HG02870 (cell line): ENCODE measurements around the gene UBR2.

ENCODE experiments used
- ATAC-seq: cut with Tn5 transposase; IDR thresholded peaks from one replicate; pipeline ENCODE4 v1.9.1; 2021; ENCODE audit warnings: mild to moderate bottlenecking, moderate library complexity; ENCODE audit not compliant: unreplicated experiment

UBR2 gene

DNA sequence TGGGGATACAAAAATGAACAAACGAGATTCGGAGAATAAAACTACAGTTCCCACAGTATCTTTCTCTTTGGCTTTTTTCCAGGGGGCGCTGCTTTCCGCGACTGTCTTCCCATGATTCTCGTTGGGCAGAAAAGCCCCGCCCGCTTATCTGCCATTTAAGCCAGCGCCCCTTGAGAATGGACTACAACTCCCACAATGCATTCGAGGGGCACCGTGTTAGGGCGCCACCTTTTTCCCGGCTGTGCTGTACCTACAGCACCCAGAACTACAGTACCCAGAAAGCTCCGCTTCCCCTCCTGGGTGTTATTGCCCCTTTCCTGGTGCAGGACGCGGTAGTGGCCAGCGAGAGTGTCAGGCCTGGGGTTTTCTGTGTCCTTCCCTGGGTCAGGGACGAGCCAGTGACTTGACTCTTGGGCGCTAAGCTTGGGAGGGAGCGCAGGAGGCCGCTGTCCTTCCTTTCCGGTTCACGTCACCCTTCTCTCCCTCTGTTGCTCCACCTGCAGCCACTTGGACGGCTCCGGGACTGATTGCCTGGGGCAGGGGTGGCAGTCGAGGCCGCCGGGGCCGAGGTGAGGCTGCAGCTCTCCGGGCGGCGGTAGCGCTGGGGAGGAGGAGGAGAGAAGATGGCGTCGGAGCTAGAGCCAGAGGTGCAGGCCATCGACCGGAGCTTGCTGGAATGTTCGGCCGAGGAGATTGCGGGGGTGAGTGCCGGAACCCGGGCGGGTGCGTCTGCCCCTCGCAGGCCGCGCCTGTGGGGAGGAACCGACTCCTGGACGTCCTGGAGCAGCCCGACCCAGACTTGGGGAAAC is at the start of gene UBR2:
UBR2 (plus strand) TSS at position 333 of the 809 bp plus-strand sequence; CDS start at position 624, 291 bp downstream.
- ATAC-seq, result peak; percentile 90

DNA sequence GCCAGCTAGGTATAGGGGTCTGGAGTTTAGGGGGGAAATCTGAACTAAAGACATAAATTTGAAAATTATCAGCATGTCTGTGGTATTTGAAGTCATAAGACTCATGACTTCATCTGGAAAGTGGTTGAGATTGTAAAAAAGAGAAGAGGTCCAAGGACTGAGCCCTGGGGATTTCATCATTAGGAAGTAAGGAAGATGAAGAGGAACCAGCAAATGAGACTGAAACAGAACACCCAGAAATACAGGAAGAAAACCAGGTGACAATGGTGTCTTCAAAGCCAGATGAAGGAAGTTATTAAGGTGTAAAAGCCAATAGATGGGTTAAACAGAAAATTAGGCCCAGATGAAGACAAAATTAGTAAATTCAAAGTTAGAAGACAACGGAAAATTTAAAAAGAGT is 49.1 kb upstream of the UBR2 start:
- no peak for ATAC-seq

DNA sequence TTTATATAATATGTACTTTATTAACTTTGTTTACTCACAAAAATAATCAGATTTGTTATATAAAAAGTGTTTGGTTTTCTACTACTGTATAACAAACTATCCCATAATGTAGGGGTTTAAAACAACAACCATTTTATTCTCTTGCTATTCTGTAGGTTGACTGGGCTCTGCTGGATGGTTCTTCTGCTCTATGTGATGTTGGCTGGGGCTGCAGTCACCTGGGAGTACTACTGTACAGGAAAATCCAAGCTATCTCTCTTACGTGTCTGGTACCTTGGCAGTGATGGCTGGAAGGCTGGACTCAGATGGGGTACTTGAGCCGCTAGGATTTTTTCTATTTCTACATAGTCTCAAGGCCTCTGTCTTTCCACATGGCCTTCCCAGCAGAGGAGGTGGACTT is 44.0 kb upstream of the UBR2 start:
- no peak for ATAC-seq

DNA sequence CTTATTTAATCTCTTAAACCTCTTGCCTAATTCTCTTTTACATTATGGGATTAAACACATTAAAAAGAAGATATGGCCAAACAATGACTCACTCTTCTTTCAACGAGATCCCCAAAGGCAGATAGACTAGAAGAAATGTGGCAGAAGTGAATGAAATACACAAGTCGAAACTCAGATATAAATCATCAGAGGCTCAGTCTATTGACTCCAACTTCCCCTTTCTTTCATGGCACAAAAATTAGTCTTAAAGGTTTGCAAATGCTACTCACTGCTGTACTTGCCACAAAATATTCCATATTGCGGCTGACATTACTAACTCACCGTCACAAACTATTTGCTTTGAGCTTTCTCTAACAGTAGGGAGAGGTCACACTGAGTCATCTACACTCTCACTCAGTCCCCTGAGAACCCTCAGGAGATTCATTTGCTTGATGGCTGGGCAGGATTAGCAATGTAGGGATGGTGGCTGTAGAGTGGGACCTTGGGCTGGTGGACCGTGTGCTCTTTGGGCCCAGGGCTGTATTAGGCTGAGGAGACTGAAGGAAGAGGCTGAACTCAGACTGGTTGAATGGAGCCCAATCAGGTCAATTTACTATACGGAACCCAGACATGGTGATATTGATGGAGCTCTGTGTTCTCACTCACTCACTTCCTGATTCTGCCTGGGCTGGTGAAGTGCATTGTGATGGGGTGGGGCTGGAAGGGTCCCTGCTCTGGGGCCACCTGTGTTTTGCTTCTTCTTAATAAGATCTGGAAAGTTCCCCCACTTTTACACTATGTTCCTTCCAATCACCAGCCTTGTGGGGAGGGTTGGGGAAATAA is 42.8 kb upstream of the UBR2 start:
- peak; percentile 73 for ATAC-seq

DNA sequence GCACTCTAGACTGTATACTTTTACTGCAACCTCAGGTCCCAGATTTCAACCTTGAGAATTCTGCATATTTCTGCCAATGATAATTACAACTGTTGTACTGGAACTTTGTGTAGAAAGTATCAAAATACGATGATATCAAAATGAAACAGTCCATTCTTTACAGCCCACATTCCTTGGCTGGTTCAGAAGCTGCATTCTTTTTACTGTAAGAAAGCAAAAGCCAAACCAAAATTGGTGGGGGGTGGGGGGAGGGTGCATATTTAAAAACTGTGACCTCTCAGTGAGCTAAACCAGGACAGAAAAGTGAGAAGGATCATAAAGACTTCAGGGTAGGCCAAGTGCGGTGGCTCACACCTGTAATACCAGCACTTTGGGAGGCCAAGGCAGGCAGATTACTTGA is 41.8 kb upstream of the UBR2 start:
- ATAC-seq, result no peak

DNA sequence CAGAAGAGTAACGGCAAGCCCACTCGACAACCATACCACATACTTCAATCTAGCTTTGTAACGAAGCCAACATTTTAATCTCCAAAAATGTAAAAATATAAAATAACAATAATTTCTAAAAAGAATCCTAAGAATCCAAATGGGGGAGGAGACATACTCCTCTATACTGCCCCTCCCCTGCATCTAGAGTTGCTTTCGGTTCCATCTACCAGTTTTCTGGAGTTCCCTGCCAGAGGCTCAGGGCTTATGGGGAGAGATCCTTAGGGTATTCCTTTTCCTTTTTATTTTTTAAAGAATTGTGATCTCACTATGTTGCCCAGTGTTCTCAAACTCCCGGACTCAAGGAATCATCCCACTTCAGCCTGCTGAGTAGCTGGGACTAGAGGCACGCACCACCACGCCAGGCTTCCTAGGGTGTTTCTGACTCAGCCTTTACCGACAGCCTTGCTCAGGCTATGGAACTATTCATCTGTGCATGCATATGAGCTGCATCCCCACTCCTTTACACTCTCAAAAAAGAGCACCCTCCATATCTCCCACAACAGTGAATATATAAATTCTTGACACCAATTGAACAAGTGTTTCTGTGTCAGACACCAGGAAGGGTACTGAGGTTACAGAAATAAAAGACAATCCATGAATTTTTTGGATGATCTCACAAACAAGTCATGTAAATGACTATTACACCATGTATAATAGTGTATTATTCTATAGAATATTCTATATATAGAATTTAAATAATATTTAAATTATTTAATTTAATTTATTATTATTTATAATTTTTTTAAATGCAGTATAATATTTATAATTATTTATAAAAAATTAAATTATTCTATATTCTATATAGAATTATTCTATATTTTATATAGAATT is 40.7 kb upstream of the UBR2 start:
- no peak for ATAC-seq

DNA sequence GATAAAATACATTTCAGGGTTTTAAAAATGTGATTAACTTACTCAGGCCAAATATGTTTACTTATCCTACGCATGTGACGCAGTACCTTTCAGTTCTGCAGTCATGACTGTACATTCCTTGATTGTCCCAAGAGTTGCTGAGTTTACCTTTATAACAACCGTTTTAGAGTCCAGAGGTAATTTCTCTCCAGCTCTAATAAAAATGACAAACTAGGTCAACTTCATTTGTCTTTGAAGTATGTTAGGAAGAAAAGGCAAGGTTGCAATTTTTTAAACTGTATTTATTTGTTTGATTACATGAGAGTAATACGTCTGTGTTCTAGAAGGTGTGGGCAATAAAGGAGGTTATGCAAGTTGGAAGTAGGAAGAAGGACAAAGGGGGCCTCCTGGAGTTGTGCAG is 38.6 kb upstream of the UBR2 start:
- no peak for ATAC-seq

DNA sequence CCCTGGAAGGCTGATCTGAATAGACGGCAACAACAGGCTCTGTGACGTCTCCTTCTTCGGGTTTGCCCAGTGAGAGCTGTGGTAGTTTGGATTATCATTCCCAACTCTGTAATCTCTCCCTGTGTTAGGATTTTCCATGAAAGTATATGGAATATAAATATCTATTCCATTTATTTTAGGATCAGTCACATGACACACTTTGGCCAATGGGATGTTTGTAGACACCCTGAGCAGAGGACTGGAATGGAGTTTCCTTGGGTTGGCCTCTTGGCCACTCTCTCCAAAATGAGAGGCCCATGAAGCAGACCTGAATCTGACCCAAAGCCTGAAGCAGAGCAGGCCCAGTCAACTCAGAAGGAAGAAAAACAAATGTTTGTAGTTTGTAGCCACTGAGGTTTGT is 37.2 kb upstream of the UBR2 start:
- ATAC-seq, result no peak

DNA sequence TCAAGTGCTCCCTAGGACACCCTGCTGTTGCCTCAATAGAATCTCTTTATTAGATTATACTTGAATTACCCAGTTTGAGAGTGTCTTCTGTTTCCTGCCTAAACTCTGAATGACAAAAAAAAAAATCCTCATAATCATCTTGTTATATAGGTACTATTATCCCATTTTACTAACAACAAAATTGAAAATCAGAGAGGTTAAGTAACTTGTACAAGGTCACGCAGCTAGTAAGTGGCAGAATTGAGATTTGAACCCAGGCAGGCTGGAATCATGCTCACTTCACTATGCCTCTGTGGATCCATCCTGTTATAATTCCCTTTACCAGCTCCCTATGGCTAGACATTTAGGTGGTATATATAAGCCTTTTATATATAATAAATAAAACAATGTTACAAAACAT is 36.6 kb upstream of the UBR2 start:
- ATAC-seq, result no peak

DNA sequence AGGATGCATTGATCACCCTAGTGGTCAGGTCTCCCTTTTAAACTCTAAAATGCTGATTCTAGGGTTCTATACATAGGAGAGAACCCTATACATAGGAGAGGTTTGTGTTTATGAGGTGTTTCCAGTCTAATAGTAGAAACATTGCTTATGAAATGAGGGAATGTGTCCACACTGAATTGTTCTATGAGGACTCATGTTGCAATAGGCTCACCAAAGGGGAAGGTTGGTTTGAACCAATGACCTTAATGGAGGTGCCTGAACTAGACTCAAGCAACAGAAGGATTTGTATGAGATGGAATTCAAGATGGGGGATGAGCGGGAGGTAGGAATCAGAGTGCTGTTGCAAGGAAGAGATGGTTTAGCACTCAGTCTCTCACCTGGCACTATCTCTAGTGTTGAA is 33.5 kb upstream of the UBR2 start:
- ATAC-seq, result no peak

DNA sequence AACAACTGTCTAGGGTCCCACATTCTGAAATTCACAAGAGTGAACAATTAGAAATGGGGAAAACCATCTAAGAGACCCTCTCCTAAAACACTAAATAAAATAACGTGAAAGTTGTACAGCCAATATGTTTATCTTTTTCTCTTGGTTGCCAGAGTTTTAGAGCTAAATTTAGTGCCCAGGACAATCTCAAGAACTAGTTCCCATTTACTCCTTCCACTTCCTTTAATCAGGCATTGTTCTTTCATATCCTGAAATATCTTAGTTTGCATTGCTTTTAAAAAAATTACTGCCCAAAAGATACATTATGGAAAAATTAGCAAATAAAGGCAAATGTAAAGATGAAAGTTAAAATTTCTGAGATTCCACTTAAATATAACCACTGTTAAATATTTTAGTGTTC is 33.1 kb upstream of the UBR2 start:
- no peak for ATAC-seq

DNA sequence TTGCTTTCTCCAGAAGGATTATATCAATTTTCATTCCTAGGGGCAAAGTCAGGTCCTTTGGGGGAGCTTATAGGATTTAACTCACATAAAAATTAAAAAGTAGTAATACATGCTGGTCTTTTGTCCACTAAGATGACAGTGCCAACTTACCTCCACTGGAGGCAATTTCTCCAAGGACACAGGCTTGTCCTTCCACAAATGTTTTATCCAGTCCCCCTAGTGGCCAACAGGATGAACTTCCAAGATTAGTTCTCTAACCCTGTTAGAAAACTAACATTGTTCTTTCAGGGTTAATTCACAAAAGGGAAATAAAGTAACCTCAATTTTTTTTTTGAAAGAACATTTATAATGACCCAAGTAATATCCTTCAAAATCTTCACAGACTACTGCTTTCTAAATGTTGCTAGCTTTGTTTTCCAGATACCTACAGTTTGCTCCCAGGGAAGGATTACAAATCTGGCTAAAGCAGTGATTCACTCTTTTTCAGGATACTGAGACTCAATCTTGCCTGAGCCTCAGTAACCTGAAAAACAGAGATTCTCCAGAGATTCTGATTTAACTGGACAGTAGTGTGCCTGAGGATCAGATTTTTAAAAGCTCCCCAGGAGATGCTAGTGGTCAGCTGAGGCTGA is 31.7 kb upstream of the UBR2 start:
- ATAC-seq, result no peak

DNA sequence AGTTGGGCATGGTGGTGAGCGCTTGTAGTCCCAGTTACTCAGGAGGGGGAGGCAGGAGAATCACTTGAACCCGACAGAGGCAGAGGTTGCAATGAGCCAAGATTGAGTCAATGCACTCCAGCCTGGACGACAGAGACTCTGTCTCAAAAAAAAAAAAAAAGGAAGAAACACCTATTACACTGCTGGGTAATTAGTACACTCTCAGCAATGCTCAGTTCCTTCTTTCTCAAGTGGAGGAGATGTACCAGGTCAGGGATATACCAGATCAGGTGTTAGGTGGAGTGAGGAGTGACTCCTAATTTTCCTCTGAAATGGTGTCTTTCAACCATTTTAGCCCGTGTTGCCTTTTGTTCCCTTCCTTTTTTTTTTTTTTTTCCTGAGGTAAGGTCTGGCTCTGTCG is 30.0 kb upstream of the UBR2 start:
- ATAC-seq, result no peak

DNA sequence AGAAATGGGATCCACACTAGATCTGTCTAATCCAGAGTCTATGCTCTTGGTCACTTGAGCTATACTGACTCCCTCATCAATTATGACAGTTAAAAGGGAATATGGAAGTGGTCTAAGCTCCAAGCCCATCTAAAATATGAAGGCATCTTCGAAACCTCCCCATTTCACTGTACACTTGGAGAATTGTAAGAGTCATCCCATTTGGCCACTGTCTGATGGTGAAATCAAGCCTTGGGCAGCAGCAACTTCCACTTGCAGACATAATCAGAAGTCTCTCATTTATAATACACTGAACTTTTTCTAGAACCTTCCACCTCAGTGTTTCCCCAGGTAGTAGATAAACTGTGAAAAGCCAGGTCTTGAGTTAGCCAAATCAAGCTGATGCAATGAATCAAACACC is 26.3 kb upstream of the UBR2 start:
- ATAC-seq, result no peak

DNA sequence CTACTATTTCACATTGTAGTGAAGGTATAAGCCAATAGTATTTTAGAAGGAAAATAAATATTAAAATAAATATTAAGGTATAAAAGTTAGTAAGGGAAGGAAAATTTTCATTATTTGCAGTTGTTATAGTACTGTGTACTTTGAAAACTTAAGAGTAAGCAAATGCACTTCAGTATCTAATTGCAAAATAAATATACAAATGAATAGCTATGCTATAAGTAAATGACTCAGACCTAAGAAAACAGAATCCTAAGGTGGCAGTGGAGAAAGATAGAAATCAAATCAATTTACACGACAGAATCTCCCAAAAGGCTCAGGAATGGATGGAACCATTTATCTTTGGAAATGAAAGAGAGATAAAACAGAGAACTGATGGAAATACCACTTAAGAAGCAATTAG is 24.7 kb upstream of the UBR2 start:
- ATAC-seq, result no peak

DNA sequence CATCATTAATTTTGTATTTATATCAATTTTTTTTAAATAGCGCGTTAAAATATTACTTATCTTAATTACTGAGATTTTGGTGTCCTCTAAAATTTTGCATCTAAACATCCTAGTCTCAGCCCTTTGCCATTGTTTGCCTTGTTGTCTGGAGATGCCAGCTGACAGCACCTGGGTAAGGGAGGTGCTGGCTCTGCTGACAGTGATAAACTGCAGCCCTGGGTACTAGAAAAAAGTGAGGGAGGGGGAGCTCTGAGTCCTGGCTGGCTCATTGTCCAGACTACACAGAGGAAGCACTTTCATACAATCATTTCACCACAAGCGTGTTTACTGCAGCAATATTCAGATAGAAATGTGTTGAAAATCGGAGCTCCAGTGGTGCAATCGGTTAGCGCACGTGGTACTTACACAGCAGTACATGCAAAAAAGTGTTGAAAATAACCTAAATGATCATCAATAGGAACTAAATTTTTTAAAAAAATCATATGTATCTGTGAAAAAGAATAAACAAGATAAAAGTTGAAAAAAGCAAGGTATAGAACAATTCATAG is 18.5 kb upstream of the UBR2 start:
- no peak for ATAC-seq

DNA sequence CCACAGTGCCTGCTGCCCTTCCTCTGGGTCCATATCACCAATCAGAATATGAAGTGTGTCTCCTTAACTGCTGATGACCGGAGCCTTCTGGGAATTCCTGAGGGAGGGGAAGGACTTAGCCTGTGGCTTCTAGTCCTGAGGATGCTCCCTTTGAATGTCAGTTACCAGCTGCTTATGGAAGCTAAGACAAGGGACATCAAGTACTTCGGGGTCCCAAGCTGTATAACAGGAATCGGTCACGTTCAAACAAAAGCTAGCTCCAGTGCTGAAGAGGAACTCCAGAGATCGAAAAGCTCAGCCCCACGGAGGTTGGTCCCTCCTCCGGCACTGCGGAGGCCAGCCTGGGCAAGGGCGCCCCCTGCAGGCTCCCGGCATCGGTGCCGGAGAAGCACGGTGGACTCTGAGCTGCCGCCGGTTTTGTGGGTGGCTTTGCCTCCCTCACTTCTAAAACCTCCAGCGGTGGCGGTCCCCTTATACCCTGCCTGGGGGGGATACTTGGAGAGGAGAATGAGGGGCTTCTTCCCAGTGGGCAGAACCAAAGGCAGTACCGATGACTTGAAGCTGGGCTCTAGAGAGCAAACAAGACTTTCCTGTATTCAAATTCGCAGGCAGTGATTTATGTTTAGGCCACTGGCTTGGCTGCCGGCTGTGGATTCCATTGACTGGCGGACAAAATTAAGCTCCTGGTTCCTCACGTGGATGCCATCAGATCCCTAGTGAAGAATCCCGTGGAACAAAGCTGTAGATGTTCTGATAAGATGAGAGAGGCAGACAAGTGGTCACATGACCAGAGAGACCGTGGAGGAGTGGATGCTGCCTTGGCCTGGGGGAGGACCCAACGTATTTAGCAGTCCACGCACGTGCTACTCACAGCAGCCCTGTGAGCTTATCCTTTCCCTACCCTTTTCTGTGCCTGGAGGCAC is 16.2 kb upstream of the UBR2 start:
- peak; percentile 83 for ATAC-seq

DNA sequence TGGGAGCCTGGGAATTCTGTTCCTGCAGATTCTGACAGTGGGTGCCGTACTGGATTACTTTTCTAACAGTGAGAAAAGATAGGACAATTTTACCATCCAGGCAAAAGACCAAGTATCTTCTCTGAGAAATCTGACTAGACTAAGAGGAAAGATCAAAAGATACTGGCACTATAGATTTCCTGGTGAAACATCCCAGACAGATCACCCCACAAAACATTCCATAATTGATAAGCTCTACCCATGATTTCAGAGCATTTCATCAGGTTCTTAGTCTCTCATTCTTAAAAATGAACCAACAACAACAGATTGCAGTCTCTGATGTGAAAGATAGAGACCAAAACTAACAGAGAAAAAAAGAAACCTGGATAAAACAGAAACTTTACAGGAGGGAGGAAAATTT is 13.6 kb upstream of the UBR2 start:
- no peak for ATAC-seq

DNA sequence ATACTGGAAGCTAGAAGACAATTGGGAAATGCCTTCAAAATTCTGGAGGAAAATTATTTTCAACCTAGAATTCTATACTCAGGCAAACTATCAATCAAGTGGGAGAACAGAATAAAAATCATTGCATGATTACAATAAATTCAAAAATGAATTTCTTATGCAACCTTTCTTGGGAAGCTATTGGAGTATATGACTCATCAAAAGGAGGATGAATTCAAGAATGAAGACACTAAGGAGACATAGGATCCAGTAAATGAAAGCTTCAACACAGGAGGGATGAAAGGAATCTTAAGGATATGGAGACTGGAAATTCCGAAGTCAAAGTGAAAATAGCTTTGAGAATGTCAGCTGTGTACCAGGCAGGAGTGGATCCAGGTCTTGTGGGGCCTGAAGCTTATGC is 12.6 kb upstream of the UBR2 start:
- no peak for ATAC-seq

DNA sequence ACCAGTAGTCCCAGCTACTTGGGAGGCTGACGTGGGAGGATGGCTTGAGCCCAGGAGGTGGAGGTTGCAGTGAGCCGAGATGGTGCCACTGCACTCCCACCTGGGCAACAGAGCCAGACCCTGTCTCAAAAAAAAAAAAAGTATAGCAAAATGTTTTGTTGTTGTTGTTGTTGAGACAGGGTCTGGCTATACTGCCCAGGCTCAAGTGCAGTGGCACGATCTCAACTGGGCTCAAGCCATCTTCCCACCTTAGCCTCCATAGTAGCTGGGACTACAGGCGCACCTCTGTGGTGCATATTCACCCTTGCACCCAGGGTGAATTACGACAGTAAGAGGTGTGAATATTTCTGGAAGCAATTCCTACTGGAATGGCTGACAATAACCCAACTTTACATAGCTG is 11.4 kb upstream of the UBR2 start:
- no peak for ATAC-seq
